NCI-H1092 (cell line): ENCODE measurements around the gene UACA.
"Not testable (repeated sequence)": the region's sequence is repeated elsewhere in the genome, so short reads cannot be mapped to it uniquely, and the experiment has no call there.

ENCODE experiments used
- DNase-seq: peaks from one replicate; lab custom pipeline; 2025; lab: John Stamatoyannopoulos, UW

UACA gene

DNA sequence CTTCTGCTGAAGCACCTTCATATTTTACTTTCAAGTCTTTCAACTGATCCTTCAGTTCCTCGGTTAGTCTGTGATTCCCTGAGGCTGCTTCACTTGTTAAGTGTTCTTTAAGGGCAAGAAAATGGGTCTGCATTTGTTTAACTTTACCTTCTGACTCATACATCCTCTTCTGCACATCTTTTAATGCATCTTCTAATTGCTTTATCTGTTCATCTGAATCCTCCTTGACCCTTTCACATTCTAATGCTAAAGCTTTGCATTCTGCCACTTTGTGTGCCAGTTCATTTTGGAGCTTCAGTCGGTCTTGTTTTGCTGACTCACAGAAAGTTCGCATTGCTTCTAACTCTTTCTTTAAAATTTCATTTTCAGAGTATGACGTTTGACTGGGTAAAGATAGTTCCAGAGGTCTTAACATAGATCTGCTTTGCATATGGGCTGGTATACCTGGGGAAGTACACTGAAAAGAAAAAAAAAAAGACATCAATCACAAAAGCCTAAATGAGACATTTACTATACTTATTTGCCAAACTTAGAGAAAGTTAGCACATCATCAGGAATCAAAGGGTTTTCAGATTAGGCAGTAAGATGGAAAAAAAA lies 94.3 kb downstream of the UACA start:
- DNase-seq, result no peak

DNA sequence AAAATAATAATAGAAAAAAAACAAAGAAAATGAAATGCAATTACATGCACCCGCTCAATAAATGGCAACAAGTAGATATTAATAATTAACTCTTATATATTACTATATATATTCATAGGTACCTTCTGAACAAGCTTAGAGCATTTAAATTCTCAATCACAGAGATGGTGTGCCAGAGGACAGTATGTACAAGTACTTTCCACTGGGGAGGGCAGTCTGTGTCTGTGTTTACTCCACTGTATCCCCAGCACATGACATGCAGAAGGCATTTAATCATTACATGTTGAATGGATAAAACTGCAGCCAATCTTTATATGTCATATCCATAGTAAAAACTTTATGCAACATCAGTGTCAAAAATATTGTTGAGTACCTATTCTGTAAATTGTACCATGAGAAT lies 97.8 kb downstream of the UACA start:
- DNase-seq, result no peak

DNA sequence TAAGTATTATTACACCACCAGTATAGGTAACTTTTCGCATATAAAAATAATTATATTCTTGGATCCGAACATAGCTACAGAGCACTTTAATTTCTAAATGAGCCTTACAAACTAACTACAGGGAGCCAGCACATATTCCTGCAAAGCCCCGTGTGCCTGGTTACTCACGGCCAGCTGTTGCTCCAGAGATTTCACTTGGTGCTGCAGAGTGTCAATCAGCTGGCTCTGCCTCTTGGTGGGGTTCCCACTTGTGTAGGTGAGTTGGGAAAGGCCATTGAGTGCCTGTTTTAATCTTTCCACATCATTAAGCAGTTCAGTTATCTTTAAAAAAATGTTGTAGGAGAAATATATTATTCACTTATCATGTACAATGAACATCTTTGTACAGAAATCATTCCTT lies 98.9 kb downstream of the UACA start:
- no peak for DNase-seq

DNA sequence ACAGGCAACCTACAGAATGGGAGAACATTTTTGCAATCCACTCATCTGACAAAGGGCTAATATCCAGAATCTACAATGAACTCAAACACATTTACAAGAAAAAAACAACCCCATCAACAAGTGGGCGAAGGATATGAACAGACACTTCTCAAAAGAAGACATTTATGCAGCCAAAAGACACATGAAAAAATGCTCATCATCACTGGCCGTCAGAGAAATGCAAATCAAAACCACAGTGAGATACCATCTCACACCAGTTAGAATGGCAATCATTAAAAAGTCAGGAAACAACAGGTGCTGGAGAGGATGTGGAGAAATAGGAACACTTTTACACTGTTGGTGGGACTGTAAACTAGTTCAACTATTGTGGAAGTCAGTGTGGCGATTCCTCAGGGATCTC lies 100.3 kb downstream of the UACA start:
- DNase-seq, result not testable (repeated sequence)

DNA sequence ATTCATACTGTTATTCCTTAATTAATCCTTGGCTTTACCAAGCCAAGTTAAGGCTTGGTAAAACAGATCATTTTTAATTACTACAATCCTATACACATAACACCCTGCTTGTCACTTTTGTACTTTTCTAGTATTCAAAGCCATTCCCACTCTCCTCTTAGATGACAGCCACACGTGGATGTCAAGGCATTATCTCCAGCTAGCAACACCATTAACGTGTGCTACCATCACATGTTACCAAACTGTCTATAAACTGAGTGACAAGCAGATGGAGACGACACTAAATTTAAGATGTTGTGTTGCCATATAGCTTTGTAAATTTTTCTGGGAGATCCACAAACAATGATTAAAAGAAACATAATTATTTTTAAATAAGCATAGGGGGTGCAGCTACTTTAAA lies 103.7 kb downstream of the UACA start:
- DNase-seq, result no peak

DNA sequence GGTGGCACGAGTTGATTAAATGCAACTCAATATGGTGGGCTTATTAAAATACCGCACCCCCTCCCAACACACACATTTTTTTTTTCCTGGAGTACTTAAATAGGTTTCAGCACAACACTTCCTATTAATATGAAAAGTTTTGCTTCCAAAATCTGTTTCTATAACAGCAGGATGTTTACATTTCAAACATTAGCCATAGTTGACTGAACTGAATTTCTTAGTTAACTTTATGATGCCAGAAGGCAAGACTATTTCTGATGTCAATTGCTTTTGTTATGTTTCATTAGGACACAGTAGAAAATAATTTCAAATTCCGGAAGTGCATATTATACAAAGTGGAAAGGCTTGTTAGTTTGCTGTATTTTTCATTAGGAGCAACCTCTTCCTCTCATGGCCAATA lies 104.7 kb downstream of the UACA start:
- DNase-seq, result no peak

DNA sequence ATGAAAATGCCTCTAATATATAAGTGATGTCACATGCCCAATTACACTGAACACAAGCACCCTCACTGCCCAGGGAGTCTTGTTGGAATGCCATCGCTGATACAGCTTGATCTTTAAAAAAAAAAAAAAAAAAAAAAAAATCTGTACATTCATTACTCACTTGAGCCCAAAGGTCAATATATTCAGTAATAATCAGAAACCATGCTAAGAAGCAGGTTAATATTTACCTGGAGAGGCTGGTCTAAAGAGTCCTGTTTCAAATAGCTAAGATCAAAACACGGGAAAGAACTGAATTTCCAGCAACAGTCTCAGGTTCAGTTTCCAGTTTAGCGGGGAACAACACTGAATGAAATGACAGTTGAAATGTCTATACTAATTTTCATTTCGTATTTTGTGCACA lies 109.9 kb downstream of the UACA start:
- no peak for DNase-seq

DNA sequence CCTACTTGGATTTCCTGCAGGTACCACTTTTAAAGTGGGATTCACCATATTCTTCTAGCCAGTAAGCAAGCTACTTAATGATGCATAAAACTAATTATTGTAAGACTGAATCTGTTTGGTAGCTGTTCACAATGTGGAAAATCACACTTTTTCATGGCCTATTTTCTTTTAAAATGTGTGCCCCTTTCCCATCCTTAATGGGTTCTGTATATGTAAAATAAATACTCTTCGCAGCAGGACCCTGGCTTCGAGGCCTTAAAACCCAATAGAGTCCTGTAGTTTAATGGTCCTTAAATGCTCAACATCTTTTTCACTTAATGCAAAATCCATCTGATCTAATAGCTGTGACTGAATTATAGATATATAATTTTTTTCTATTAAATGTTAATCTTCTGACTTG lies 111.0 kb downstream of the UACA start:
- DNase-seq, result no peak

DNA sequence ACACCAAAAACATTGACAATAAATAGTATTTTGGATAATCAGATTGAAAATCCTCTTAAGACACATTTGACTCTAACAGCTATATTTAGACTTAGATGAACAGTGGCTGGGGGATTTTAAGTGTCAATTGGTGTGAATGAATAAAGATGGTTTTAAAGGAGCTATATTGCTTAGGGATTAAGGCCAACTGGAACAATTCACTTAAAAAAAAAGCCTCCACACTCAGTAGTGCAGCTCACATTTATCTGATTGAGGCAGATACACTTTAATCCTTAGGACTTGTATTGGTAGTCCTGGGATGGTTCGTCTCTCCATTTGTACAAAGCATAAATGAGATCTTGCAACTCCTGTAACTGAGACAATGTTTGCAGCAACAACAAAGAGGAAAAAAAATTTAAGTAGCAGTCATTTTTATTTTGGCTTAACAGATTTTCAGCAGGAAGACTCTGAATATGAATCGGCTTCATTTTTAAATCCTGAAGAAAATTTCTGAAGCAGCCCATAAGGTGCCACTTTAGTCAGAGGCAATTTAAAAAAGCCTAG lies 112.0 kb downstream of the UACA start:
- DNase-seq, result no peak

DNA sequence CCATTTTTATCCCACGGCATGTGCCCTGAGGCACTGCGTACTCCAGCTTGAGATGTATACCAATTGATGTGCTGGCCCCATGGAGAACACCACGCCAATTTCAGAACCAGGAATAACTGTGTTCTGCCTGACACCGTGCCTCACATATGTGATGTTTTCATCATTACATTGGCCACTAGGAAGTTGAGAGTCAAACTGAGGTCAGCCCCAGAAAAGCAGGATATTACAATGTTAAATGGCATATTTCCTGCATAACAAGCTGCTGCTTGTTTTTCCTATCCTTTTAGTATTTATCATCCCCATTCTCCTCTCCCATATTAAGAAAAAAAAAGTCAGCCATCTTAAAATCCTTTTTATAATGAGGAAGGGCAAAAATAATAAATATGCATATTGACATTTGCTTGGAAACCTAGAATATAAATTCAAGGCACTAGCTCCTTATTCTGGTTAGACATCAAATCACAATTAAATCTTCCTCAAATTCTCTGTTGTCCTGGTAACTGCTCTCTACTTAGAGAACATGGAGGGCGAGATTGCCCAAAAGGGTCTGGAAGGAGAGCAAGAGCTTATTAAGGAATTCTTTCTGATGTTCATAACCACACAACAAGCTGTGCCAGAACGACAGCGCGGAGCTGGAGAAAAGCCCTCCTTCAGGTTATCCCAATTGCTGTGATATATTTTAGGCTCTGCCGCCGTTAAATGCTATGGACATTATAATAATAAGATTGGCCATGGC lies 112.6 kb downstream of the UACA start:
- no peak for DNase-seq

DNA sequence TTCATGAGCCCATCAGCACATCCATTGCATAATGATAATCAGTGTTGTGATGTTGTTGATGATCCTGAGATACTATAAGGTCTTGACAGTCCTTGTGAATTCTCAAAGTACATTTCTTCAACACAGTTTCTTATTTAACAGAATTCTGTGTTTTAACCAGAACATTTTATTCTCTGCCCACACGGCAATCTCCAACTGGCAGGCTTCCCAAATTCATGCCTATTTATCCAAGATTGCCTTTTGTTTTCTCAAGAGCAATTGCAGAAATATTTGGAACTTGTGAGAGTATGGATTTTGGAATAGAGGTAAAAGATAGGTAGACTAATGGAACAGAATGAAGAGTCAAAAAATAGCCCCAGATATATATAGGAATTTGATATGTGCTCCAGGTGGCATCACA lies 116.0 kb downstream of the UACA start:
- no peak for DNase-seq

DNA sequence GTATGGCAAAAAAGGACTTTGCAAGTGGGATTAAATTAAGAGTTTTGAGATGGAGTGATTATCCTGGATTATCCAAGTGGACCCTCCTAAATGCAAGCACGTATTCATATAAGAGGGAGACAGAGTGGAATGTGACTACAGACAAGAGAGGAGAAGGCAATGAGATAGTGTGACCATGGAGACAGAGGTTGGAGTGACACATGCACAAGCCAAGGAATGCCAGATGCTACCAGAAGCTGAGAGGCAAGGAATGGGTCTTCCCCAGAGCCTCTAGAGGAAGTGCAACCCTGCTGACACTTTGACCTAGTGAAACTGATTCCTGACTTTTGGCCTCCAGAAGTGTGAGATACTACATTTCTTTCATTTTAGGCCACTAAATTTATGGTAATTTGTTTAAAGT lies 117.2 kb downstream of the UACA start:
- no peak for DNase-seq

DNA sequence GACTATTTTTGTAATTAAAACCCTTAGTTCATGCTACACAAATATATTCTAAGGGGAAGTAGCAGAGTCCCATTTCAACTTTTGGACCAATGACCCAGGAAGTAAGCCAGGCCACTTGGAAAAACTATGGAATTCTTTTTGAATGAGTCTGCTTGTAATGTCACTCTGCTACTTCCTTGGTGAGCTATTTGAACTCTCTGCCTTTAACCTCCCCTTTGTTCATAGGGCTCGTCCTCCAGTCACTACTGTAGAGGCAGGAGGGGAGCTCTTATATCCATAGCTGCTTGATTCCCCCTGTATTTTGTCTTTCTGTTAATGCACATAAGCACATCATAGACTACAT lies 119.6 kb downstream of the UACA start:
- DNase-seq, result no peak

DNA sequence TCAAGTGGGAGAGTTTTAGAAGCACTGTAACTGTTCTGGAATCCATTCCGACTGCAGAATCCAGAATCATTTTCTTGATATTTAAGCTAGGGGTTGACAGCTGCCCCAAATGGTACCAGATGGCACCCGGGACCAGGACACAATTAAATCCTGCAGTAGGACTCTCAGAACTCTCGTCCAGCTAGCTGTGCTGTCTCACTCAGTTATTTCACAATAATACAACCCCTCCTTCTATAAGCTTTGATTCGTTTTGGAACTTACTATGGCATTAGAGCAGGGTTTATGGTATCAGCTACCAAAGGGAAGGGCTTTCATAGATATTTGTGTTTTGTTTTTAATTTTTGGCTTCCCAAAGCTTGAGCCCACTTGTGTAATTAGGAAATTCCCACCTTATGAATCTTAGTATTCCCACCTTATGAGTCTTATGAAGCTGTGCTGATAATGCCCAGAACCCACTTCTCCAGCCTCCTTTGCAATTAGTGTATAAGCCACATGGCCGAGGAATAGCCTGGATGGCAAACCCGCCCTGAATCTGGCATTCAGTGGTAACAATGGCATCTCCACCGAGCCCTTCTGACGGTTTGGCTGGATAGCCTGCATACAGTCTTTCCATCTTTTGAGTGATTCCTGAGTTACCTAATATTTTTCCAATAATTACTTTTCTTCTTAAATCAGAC lies 120.1 kb downstream of the UACA start:
- no peak for DNase-seq

DNA sequence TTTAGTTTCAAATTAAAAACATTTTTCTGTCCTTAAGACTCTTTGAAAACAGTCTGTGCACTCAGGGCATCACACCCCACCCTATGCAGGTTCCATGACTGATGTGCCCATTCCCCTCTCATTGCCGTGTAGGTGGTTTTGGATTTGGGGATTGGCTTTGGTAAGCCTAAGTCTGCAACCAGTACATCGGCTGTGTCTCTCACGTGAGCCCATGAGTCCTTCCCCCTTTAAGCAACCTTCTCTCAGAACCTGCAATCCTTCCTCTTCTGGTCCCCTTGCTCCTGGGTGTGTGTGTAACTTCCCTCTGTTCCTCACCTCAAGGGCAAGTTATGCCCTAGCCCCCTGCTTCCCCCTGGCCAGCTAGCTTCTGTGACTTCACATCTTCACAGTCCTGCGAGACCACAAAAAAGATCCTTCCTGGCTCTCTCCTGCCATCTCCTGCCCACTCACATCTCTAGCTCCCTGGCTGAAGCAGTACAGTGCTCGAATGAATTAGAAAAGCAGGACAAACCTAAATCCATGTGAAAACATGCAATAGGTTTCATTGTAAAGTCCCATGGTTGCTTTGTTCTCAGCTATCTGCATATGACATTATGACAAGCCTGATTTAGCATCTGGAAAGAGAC lies 126.7 kb downstream of the UACA start:
- DNase-seq, result no peak

DNA sequence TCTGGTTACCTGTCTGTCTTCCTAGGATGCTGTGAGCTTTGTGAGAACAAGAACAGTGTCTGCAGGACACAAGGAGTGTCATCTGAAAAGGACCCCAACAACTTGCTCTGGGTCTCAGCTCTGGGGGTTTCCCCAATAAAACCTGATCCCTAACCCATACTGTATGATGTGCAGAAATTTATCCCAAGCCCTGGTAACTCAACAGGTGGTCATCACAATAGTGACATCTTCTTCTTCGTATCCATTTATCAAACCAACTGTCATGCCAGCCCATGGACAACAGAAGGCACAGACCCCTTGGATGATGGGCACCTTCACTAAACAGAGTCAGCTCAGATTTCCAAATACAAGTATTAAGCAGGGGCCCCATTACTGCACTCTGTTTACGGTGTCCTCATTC lies 127.5 kb downstream of the UACA start:
- no peak for DNase-seq

DNA sequence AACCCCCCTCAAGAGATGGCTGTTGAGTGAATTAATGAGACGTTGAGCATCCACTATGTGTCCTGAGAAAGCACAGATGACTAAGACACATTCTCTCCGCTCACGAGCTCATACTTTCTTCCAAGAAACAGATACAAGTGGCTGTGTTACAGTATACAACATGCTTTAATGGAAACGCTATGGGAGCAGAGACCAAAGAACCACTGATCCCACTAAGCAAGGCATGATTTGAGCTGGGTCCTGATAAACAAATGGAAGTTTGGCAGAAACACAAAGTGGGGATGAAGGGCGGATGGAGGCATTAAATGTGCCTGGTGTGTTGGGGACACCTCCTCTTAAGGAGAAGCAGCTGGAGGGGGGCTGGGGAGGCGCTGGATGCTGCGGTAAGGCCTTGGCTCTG lies 129.4 kb downstream of the UACA start:
- DNase-seq, result no peak

DNA sequence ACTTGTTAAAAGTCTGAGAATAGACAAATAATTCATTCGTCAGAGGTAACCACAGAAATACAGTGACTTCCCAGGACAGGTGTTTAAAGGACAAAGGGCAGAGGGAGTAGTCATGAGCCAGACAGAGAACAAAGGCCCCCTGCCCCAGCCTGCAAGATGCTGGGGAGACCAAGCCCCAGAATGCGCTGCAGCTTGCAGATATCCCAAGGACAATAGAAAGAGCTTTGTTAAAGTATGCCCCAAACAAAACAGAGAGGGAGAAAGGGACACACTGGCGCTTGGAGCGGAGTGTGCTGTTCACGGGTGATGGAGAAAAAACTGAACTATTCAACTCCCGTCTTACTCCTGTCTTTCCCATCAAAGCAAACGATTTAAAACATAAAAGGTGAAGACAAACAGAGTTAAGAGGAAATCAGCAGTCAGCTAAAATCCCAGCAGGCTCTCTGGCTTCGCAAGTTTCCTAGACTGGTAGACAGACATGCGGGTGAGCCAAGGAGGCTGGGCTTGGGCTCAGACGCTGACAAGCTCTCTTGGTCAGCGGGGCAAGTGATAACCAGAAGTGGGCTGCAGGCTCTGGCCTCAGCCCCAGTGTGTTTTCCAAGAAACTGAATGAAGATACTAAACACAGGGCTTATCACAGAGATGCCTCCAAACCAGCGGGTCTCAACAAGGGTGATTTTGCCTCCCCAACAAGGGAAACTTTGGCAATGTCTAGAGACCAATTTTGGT lies 130.1 kb downstream of the UACA start:
- DNase-seq, result no peak

DNA sequence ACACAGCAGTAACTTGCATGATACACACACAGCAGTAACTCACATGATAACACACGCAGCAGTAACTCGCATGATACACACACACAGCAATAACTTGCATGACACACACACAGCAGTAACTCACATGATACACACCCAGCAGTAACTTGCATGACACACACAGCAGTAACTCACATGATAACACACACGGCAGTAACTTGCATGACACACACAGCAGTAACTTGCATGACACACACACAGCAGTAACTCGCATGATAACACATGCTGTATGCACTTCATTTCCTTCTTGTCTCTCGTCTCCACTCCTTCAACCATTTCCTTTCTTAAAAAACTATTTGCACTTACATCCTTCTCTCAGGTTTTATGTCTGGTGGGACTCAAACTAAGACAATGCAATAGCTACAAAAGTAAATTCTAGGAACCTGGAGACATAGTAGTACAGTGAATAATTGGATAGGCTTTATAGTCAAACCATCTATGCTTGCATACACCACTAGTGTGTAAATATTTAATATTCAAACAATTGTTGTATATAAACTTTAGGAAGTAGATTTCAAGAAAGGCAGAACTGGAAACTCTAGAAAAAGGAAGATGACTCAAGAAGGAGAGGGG lies 130.8 kb downstream of the UACA start:
- DNase-seq, result no peak

DNA sequence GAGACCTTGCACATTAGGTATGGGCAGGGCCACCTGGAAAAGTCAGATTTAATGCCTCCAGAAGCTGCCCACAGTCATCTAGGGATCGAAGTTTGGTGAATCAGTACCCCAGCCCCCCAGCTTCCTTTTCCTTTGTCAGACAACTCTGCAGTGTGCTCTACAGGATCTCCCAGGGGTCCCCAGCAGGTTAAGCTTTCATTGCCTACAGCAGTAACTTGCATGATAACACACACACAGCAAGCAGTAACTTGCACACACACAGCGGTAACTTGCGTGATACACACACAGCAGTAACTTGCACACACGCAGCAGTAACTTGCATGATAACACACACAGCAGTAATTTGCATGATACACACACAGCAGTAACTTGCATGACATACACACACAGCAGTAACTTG lies 131.3 kb downstream of the UACA start:
- no peak for DNase-seq

DNA sequence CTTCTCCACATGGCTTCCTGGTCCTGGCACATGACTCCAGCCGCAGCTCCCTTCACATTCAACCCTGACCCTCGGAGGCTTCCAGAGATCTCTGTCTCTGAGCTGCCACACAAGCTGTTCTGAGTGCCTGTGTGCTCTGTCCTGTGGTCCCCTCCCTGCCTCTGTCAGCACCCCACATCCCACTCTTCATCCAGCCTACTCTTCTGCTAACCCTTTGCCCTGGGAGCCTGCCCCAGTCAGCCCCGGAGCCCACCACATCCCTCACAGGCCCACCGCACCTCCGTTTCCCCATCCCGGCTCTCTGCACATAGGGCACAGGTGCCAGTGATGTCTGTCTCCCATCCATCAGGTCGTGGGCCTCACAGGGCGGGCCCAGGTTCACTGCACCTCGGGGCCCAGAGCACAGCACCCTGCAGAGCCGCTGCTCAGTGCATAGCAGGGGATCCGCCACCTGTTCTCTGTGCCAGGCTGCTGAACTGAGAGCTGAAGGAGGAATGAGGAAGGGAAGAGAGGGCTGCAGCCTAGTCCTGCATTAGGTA lies 133.6 kb downstream of the UACA start:
- DNase-seq, result no peak

DNA sequence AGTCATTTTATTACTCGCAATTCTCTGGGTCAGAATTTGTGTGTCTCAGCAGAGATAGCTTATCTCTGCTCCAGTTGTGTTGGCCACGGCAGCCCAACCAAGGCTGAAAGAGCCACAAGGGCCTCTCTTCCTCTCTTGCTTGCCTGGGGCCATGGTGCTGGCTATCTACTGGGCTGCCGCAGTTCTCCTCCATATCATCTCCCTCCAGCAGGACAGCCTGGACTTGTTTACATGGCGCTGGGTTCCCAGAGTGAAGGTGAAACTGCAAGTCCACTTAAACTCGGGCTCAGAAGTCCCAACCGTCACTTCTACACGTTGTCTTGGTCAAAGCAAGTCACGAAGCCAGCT lies 134.8 kb downstream of the UACA start:
- DNase-seq, result no peak
